Measurements from ENCODE around the gene C2orf81.
A peak's percentile ranks its signal among the peaks of the same experiment; 100 is the strongest.

Gene C2orf81

GRCh38 chr2:74414881-74415761, 6.3 kb downstream of the C2orf81 start:
- Histone ChIP-seq H3F3A (ENCODE audit: insufficient read depth, low read length) (no peaks in the 10 kb centered on the region), H3K9ac (ENCODE audit: low read length) (no peak overlapping the region), H3K4me2 (ENCODE audit: low read depth, low read length) (peak overlapping the region; percentile 71; the same call in 1 of the 2 replicates), H3K9me3 (replicated peaks; ENCODE audit: insufficient read depth, low read length) (no peaks in the 10 kb centered on the region), H3K27ac (ENCODE audit: low read length) (no peak overlapping the region), H2AFZ (ENCODE audit: low read length) (peak overlapping the region; percentile 69; the same call in 1 of the 2 replicates), H3K9me2 (replicated peaks; ENCODE audit: insufficient read depth, low read length) (no peaks in the 10 kb centered on the region), H3K4me3 (ENCODE audit: low read length) (peak overlapping the region; percentile 50), H3K36me3 (replicated peaks; ENCODE audit: insufficient read depth, low read length) (no peaks in the 10 kb centered on the region), H3K27me3 (replicated peaks; ENCODE audit: insufficient read depth, low read length) (no peaks in the 10 kb centered on the region), H3K79me2 (ENCODE audit: low read length) (no peaks in the 10 kb centered on the region), H4K20me1 (ENCODE audit: insufficient read depth, low read length) (no peaks in the 10 kb centered on the region), H3K4me1 (ENCODE audit: low read length) (peaks cover 24% of the 10 kb centered on the region)
- no peak for DNase-seq
- TF ChIP-seq CTCF (IDR thresholded peaks at IDR 0.05; ENCODE audit: low read length), result no peak
- TF ChIP-seq EZH2phosphoT487 (IDR thresholded peaks at IDR 0.05; ENCODE audit: low read length), result no peak
- TF ChIP-seq EZH2 (optimal IDR thresholded peaks at IDR 0.05; ENCODE audit: low read depth, low read length), result no peak

DNA sequence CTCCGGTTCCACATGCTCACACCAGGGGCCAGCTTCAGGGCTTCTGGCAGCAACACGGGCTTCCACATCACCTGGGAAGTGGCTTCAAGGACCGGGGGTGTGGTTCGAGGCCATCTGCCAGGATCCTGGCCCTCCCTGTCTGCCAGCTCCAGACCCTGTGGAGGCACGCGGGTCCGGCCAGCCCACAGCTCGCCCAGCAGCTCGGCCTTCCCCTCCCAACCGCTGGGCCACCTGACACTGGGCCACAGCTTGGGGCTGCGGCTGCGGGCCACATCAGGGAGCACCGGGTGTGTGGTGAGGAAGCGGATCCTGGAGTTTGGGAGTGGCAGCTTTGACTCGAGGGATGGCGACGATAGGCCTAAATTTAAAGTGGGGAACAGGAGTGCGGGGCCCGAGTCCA, 7.0 kb downstream of the C2orf81 start:
- Histone ChIP-seq H3K4me1 (ENCODE audit: low read length) (peaks cover 21% of the 10 kb centered on the region), H2AFZ (ENCODE audit: low read length) (0 out of 2 replicates have a peak overlapping the region, but pooled peaks have one; percentile 69), H3K9me3 (replicated peaks; ENCODE audit: insufficient read depth, low read length) (no peaks in the 10 kb centered on the region), H4K20me1 (ENCODE audit: insufficient read depth, low read length) (no peaks in the 10 kb centered on the region), H3K4me3 (ENCODE audit: low read length) (peak overlapping the region; percentile 50), H3K27ac (ENCODE audit: low read length) (no peak overlapping the region), H3K4me2 (ENCODE audit: low read depth, low read length) (peak overlapping the region; percentile 71; the same call in 1 of the 2 replicates), H3K27me3 (replicated peaks; ENCODE audit: insufficient read depth, low read length) (no peaks in the 10 kb centered on the region), H3K36me3 (replicated peaks; ENCODE audit: insufficient read depth, low read length) (no peaks in the 10 kb centered on the region), H3K9me2 (replicated peaks; ENCODE audit: insufficient read depth, low read length) (no peaks in the 10 kb centered on the region), H3K79me2 (ENCODE audit: low read length) (no peaks in the 10 kb centered on the region), H3K9ac (ENCODE audit: low read length) (no peak overlapping the region), H3F3A (ENCODE audit: insufficient read depth, low read length) (no peaks in the 10 kb centered on the region)
- no peak for DNase-seq
- TF ChIP-seq EZH2phosphoT487 (IDR thresholded peaks at IDR 0.05; ENCODE audit: low read length), result no peak
- TF ChIP-seq CTCF (IDR thresholded peaks at IDR 0.05; ENCODE audit: low read length), result no peak
- TF ChIP-seq EZH2 (optimal IDR thresholded peaks at IDR 0.05; ENCODE audit: low read depth, low read length), result no peak

DNA sequence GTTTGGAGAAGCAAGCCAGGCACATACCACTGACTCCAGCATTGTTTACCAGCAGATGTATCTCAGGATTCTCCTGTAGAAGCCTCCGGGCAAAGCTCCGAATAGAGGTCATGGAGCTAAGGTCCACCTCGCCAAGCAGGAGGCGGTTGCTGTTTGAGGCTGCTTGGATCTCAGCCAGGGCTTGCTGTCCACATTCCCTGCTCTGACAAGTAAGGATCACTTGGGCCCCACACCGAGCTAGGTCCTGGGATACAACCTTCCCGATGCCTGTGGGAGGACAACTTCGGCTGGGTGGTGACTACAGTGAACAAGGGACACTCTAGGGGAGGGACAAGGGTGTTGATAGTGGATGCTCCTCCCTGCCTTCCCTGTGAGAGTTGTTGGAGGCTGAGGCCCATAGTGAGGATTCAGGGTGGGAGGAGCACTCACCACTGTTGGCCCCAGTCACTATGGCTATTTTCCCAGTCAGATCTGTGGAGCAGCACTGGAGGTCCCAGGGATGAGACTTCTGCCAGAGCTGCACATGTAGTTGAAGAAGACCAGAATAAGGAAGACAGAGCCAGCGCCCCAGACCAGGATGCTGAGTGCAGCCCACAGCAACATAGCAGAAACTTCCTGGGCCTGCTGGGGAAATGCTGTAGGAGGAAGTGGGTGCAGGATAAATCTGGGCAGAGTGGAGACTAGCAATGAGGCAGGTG, 8.3 kb downstream of the C2orf81 start:
- Histone ChIP-seq H3K27ac (ENCODE audit: low read length) (no peak overlapping the region), H3K4me1 (ENCODE audit: low read length) (peaks cover 21% of the 10 kb centered on the region), H3K4me3 (ENCODE audit: low read length) (no peak overlapping the region), H2AFZ (ENCODE audit: low read length) (no peak overlapping the region), H3K27me3 (replicated peaks; ENCODE audit: insufficient read depth, low read length) (no peaks in the 10 kb centered on the region), H3K4me2 (ENCODE audit: low read depth, low read length) (no peak overlapping the region), H3K36me3 (replicated peaks; ENCODE audit: insufficient read depth, low read length) (no peaks in the 10 kb centered on the region), H3K9ac (ENCODE audit: low read length) (no peak overlapping the region), H4K20me1 (ENCODE audit: insufficient read depth, low read length) (no peaks in the 10 kb centered on the region), H3K9me2 (replicated peaks; ENCODE audit: insufficient read depth, low read length) (no peaks in the 10 kb centered on the region), H3F3A (ENCODE audit: insufficient read depth, low read length) (no peaks in the 10 kb centered on the region), H3K79me2 (ENCODE audit: low read length) (no peaks in the 10 kb centered on the region), H3K9me3 (replicated peaks; ENCODE audit: insufficient read depth, low read length) (no peaks in the 10 kb centered on the region)
- TF ChIP-seq EZH2 (optimal IDR thresholded peaks at IDR 0.05; ENCODE audit: low read depth, low read length), result no peak
- no peak for TF ChIP-seq EZH2phosphoT487 (IDR thresholded peaks at IDR 0.05; ENCODE audit: low read length)
- TF ChIP-seq CTCF (IDR thresholded peaks at IDR 0.05; ENCODE audit: low read length), result no peak
- no peak for DNase-seq

Measured in MM.1S (cell line).